H1 (cell line): ENCODE data around the gene CLEC16A. TPM values are rescaled to one million over a fixed set of nuclear protein-coding genes. Genes with fewer than 3 reads are reported as not detected.

Experiments used
- CTCF ChIA-PET: fragments of 300-600 bp; sonication (Branson Sonifier 250); formaldehyde crosslinking; loops from one replicate; lab custom pipeline; 2021; ENCODE audit not compliant: partially characterized antibody; lab: Charles Lee
- POLR2A ChIA-PET: fragments of 300-600 bp; sonication (Branson Sonifier 250); formaldehyde crosslinking; loops from one replicate; lab custom pipeline; 2021; ENCODE audit warnings: inconsistent platforms; ENCODE audit not compliant: partially characterized antibody; lab: Charles Lee
- DNase-seq, 2 experiments: peaks; one replicate each; pipeline versions ENCODE4 v3.0.0 to v3.0.0-alpha.2; 2010 to 2022; ENCODE audit warnings: low spot score in 2 of 2, low read depth in 1 of 2, mixed read lengths in 1 of 2
- FAIRE-seq: peaks from 2 replicates; lab custom pipeline; 2011; peaks lifted over from hg19 to GRCh38; lab: Jason Lieb, UNC
- H2AFZ ChIP-seq: 2 replicates; pipeline ENCODE4 v1.8.1; 2012; ENCODE audit warnings: low read length, inconsistent platforms
- H2AK5ac ChIP-seq: 2 replicates; pipeline ENCODE4 v1.6.1; 2013; ENCODE audit warnings: low read depth, low read length
- H2BK120ac ChIP-seq: replicated peaks from 2 replicates; pipeline ENCODE3; 2013; ENCODE audit warnings: low read depth, low read length, inconsistent platforms
- H2BK12ac ChIP-seq: 2 replicates; pipeline ENCODE4 v1.6.1; 2013; ENCODE audit warnings: low read depth, low read length
- H2BK15ac ChIP-seq: 2 replicates; pipeline ENCODE4 v1.6.1; 2013; ENCODE audit warnings: low read length
- H2BK20ac ChIP-seq: 2 replicates; pipeline ENCODE4 v1.6.1; 2013; ENCODE audit warnings: low read length
- H2BK5ac ChIP-seq: 2 replicates; pipeline ENCODE4 v1.6.1; 2013; ENCODE audit warnings: low read depth, low read length
- H3K14ac ChIP-seq: 2 replicates; pipeline ENCODE4 v1.6.1; 2013; ENCODE audit warnings: inconsistent platforms; ENCODE audit not compliant: insufficient read length
- H3K18ac ChIP-seq: 2 replicates; pipeline ENCODE4 v1.6.1; 2013; ENCODE audit warnings: low read length; ENCODE audit errors: extremely low read depth
- H3K23ac ChIP-seq: 2 replicates; pipeline ENCODE4 v1.6.1; 2013; ENCODE audit warnings: inconsistent platforms; ENCODE audit not compliant: insufficient read length
- H3K23me2 ChIP-seq: 2 replicates; pipeline ENCODE4 v1.6.1; 2013; ENCODE audit warnings: low read depth, low read length
- H3K27ac ChIP-seq: 2 replicates; pipeline ENCODE4 v1.6.1; 2011; ENCODE audit warnings: low read depth, low read length, inconsistent platforms
- H3K27me3 ChIP-seq, 4 experiments: replicated peaks in 1 of 4; 1 replicate in 1 of 4; 2 replicates in 3 of 4; pipeline versions ENCODE4 v1.6.1 to v1.8.1; 2011 to 2013; ENCODE audit warnings: low read length in 3 of 4, mild to moderate bottlenecking in 3 of 4, inconsistent platforms in 2 of 4, mixed read lengths in 2 of 4, moderate library complexity in 1 of 4; ENCODE audit not compliant: control insufficient read depth in 3 of 4, insufficient read depth in 3 of 4; ENCODE audit errors: extremely low read depth in 1 of 4
- H3K36me3 ChIP-seq, 4 experiments: 2 replicates each; pipeline versions ENCODE4 v1.6.1 to v1.8.1; 2011 to 2013; ENCODE audit warnings: mild to moderate bottlenecking in 4 of 4, low read length in 3 of 4, moderate library complexity in 2 of 4, control low read depth in 1 of 4, inconsistent platforms in 1 of 4; ENCODE audit not compliant: insufficient read depth in 4 of 4, control insufficient read depth in 2 of 4
- H3K4ac ChIP-seq: replicated peaks from 2 replicates; pipeline ENCODE3; 2013; ENCODE audit warnings: low read length, low read depth, mixed read lengths, inconsistent platforms; ENCODE audit not compliant: insufficient read length
- H3K4me1 ChIP-seq, 4 experiments: replicated peaks in 1 of 4; 1 replicate in 1 of 4; 2 replicates in 3 of 4; pipeline versions ENCODE4 v1.6.1 to v1.8.1; 2011 to 2013; ENCODE audit warnings: low read length in 3 of 4, inconsistent platforms in 2 of 4, mixed read lengths in 1 of 4; ENCODE audit not compliant: insufficient read depth in 4 of 4, control insufficient read depth in 3 of 4
- H3K4me2 ChIP-seq, 2 experiments: 2 replicates each; pipeline versions ENCODE4 v1.6.1 to v1.8.1; 2011 to 2013; ENCODE audit warnings: low read depth in 2 of 2, low read length in 2 of 2, control low read depth in 1 of 2, inconsistent platforms in 1 of 2, mild to moderate bottlenecking in 1 of 2; ENCODE audit not compliant: insufficient read depth in 1 of 2
- H3K4me3 ChIP-seq, 4 experiments: fragments of 200-600, 300-600 bp in 1 of 4; sonication (generic), shearing (Covaris generic), sonication (Bioruptor Twin) in 1 of 4; 2 replicates each; pipeline versions ENCODE4 v1.5.1 to v1.8.1; 2011 to 2016; ENCODE audit warnings: low read length in 4 of 4, low read depth in 3 of 4, control low read depth in 2 of 4, inconsistent platforms in 2 of 4, mild to moderate bottlenecking in 2 of 4, mixed read lengths in 1 of 4, moderate library complexity in 1 of 4; ENCODE audit not compliant: insufficient read depth in 2 of 4; ENCODE audit errors: extremely low read depth in 1 of 4
- H3K56ac ChIP-seq: replicated peaks from 2 replicates; pipeline ENCODE3; 2013; ENCODE audit warnings: low read depth, mild to moderate bottlenecking, mixed read lengths, low read length, inconsistent platforms; ENCODE audit not compliant: insufficient read length
- H3K79me1 ChIP-seq: 2 replicates; pipeline ENCODE4 v1.6.1; 2013; ENCODE audit warnings: low read depth, low read length, control low read depth
- H3K79me2 ChIP-seq, 2 experiments: 2 replicates each; pipeline versions ENCODE4 v1.6.1 to v1.8.1; 2012 to 2013; ENCODE audit warnings: low read length in 2 of 2, mild to moderate bottlenecking in 2 of 2, inconsistent platforms in 1 of 2; ENCODE audit not compliant: insufficient read depth in 2 of 2, control insufficient read depth in 1 of 2
- H3K9ac ChIP-seq, 4 experiments: replicated peaks in 1 of 4; 1 replicate in 1 of 4; 2 replicates in 3 of 4; pipeline versions ENCODE4 v1.6.1 to v1.8.1; 2011 to 2013; ENCODE audit warnings: low read depth in 3 of 4, low read length in 3 of 4, control low read depth in 2 of 4, mild to moderate bottlenecking in 2 of 4, moderate library complexity in 2 of 4, inconsistent platforms in 1 of 4; ENCODE audit errors: extremely low read depth in 1 of 4
- H3K9me3 ChIP-seq, 2 experiments: 2 replicates each; pipeline versions ENCODE4 v1.6.1 to v1.8.1; 2012 to 2013; ENCODE audit warnings: mild to moderate bottlenecking in 2 of 2, moderate library complexity in 2 of 2, control low read depth in 1 of 2, inconsistent platforms in 1 of 2, low read depth in 1 of 2, low read length in 1 of 2, mixed read lengths in 1 of 2; ENCODE audit not compliant: insufficient read depth in 2 of 2
- H4K20me1 ChIP-seq, 2 experiments: replicated peaks in 1 of 2; 2 replicates each; pipeline versions ENCODE3 to v1.8.1; 2011 to 2013; ENCODE audit warnings: inconsistent platforms in 2 of 2, low read length in 2 of 2, mild to moderate bottlenecking in 1 of 2; ENCODE audit not compliant: insufficient read depth in 2 of 2, control insufficient read depth in 1 of 2
- H4K5ac ChIP-seq: 2 replicates; pipeline ENCODE4 v1.6.1; 2013; ENCODE audit warnings: low read length, low read depth, mixed read lengths, inconsistent platforms; ENCODE audit not compliant: insufficient read length
- H4K8ac ChIP-seq: 2 replicates; pipeline ENCODE4 v1.8.0; 2013; ENCODE audit warnings: mild to moderate bottlenecking, moderate library complexity, low read length, inconsistent platforms; ENCODE audit not compliant: insufficient read depth; ENCODE audit errors: extremely low read depth
- H4K91ac ChIP-seq: replicated peaks from 2 replicates; pipeline ENCODE3; 2013; ENCODE audit warnings: low read length, mixed read lengths, inconsistent platforms; ENCODE audit not compliant: insufficient read length
- CTCF ChIP-seq, 3 experiments: IDR thresholded peaks; 1 replicate in 2 of 3; 2 replicates in 1 of 3; pipeline versions ENCODE4 v1.5.1 to v1.6.1; 2011; ENCODE audit warnings: low read length in 3 of 3, mild to moderate bottlenecking in 3 of 3, inconsistent platforms in 2 of 3, low read depth in 1 of 3, moderate library complexity in 1 of 3; ENCODE audit not compliant: insufficient read depth in 1 of 3; ENCODE audit errors: control extremely low read depth in 1 of 3
- KDM1A ChIP-seq: fragments of 200-600, 300-600 bp; sonication (generic); IDR thresholded peaks from 2 replicates; pipeline ENCODE4 v1.7.1; 2016; ENCODE audit warnings: mild to moderate bottlenecking, low read length, borderline replicate concordance
- MAX ChIP-seq: IDR thresholded peaks from 2 replicates; pipeline ENCODE4 v1.6.1; 2012; ENCODE audit warnings: inconsistent platforms
- NRF1 ChIP-seq: IDR thresholded peaks from 2 replicates; pipeline ENCODE4 v1.6.1; 2011; ENCODE audit warnings: mild to moderate bottlenecking, low read depth, low read length, improper control_type of control experiment
- POLR2A ChIP-seq, 2 experiments: IDR thresholded peaks; 1 replicate in 1 of 2; 2 replicates in 1 of 2; pipeline ENCODE4 v1.6.1; 2011; ENCODE audit warnings: low read depth in 2 of 2, low read length in 2 of 2, mild to moderate bottlenecking in 2 of 2; ENCODE audit errors: control extremely low read depth in 1 of 2
- RAD21 ChIP-seq, 2 experiments: IDR thresholded peaks in 1 of 2; conservative IDR thresholded peaks in 1 of 2; 2 replicates each; pipeline ENCODE4 v1.6.1; 2011; ENCODE audit warnings: low read depth in 2 of 2, low read length in 2 of 2, improper control_type of control experiment in 1 of 2, inconsistent platforms in 1 of 2, mild to moderate bottlenecking in 1 of 2, moderate library complexity in 1 of 2
- SP1 ChIP-seq: IDR thresholded peaks from 2 replicates; pipeline ENCODE4 v1.6.1; 2011; ENCODE audit warnings: low read depth, low read length
- TBP ChIP-seq: IDR thresholded peaks from 2 replicates; pipeline ENCODE4 v1.6.1; 2011; ENCODE audit warnings: low read depth, low read length, improper control_type of control experiment
- YY1 ChIP-seq: IDR thresholded peaks from 2 replicates; pipeline ENCODE4 v1.6.1; 2011; ENCODE audit warnings: low read depth, mild to moderate bottlenecking, low read length
- ZNF274 ChIP-seq: IDR thresholded peaks from 2 replicates; pipeline ENCODE4 v1.7.0; 2012; ENCODE audit warnings: low read length, borderline replicate concordance; ENCODE audit errors: extremely low read depth
- WGBS, 2 experiments: shearing (Covaris generic) in 1 of 2; methylation state at CpG; one replicate each; pipeline versions ENCODE4 v1.1.6 to v1.1.7; 2013 to 2015; ENCODE audit warnings: low lambda C conversion rate in 2 of 2, mixed read lengths in 2 of 2, inconsistent platforms in 1 of 2, low coverage in 1 of 2, missing lambda C conversion rate in 1 of 2; ENCODE audit not compliant: insufficient replicate concordance in 2 of 2, insufficient coverage in 1 of 2, insufficient read length in 1 of 2; ENCODE audit errors: extremely low coverage in 1 of 2, missing lambda C conversion rate in 1 of 2; 5-methylcytosine and 5-hydroxymethylcytosine counted together
- polyA plus RNA-seq, 7 experiments: library from polyadenylated mRNA; depleted of rRNA in 3 of 7; stranded (reverse) in 5 of 7; unstranded in 2 of 7; fragments of >200 nt in 5 of 7; fragments of 200-250 nt in 2 of 7; gene quantifications; 1 replicate in 5 of 7; 2 replicates in 1 of 7; 4 replicates in 1 of 7; pipeline versions ENCODE4 v1.2.1 to v1.2.3, GENCODE V29; 2011 to 2013; ENCODE audit warnings: missing spikeins in 2 of 7, mixed read lengths in 2 of 7
- total RNA-seq: library from RNA; stranded (reverse); fragmentation: NEBNext Ultra II Directional; extraction: Animal tissue kit (Norgen Biotek cat#: 25700); gene quantifications from 2 replicates; pipeline ENCODE4 v1.2.1, GENCODE V29; 2021
- TF ChIP-seq, protein P1 (sequence below): IDR thresholded peaks from 2 replicates; pipeline ENCODE4 v1.6.1; 2011; ENCODE audit warnings: low read depth, mild to moderate bottlenecking, low read length; ENCODE audit not compliant: insufficient read depth

The CLEC16A gene
- total and polyA plus RNA-seq, 2 of the 8 experiments (the other 6 are each of a cell fraction or from before 2014, with no cell fraction given), result 7.6 to 19.3 TPM

DNA sequence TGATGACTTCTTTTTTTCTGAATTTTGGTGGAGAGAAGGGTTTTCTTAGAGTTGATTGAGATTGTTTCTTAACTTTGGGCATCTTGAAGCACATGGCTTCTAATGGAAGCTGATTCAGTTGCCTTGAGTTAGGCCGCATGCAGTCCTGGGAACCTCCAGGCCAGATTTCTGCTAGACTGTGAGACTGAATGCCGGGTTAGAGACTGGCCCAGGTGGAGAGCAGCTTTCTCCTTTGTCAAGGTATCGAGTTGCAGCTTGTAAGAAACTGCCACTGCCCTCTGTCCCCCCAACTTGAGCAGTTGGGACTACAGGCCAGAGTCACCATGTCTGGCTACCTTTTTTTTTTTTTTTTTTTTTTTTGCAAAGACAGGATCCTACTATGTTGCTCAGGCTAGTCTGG lies 77.6 kb downstream of the CLEC16A start:
- no peak overlapping the region for H4K5ac ChIP-seq
- WGBS, 2 experiments, result 95% methylated on average over 3 of the region's 3 CpGs; no CpG with 5 or more reads in 1 of the 2 experiments
- no peaks in the 10 kb centered on the region for H3K27me3 ChIP-seq
- H2BK5ac ChIP-seq, result no peak overlapping the region
- no peak overlapping the region for H2BK15ac ChIP-seq
- DNase-seq (no peak), FAIRE-seq (no peak)
- no peak overlapping the region for H4K8ac ChIP-seq
- no peak overlapping the region for H3K23ac ChIP-seq
- ChIA-PET CTCF (no interaction called here), POLR2A (no interaction called here)
- H3K4me2 ChIP-seq, result no peak overlapping the region
- no peak overlapping the region for H3K27ac ChIP-seq
- no peaks in the 10 kb centered on the region for H3K9me3 ChIP-seq
- H2AK5ac ChIP-seq, result no peak overlapping the region
- H3K14ac ChIP-seq, result no peak overlapping the region
- H3K4me3 ChIP-seq, result no peak overlapping the region
- no peaks in the 10 kb centered on the region for H4K20me1 ChIP-seq
- H3K18ac ChIP-seq, result no peak overlapping the region
- no peaks in the 10 kb centered on the region for H3K79me2 ChIP-seq
- H2AFZ ChIP-seq, result no peak overlapping the region
- no peak overlapping the region for H3K9ac ChIP-seq
- no peak overlapping the region for H3K56ac ChIP-seq
- H2BK12ac ChIP-seq, result no peak overlapping the region
- H3K79me1 ChIP-seq, result no peaks in the 10 kb centered on the region
- peaks cover 0 to 2% (median 0%) of the 10 kb centered on the region in 4 experiments; a peak in 1 of 7 replicates for H3K4me1 ChIP-seq
- no peak overlapping the region for H3K4ac ChIP-seq
- peaks cover 0 to 3% (median 1%) of the 10 kb centered on the region in 4 experiments; a peak in 3 of 8 replicates for H3K36me3 ChIP-seq
- H2BK20ac ChIP-seq, result no peak overlapping the region
- no peak overlapping the region for H4K91ac ChIP-seq
- TF ChIP-seq NRF1, result no peak
- TF ChIP-seq POLR2A (IDR thresholded peaks at IDR 0.05; ENCODE audit: control extremely low read depth in 1 of 2, low read depth in 2 of 2, low read length in 2 of 2), result no peak
- no peak for TF ChIP-seq YY1
- no peak for TF ChIP-seq KDM1A
- TF ChIP-seq SP1, result no peak
- no peak for TF ChIP-seq MAX
- TF ChIP-seq ZNF274, result no peak
- no peak for TF ChIP-seq TBP
- no peak for TF ChIP-seq RAD21 (IDR thresholded peaks at IDR 0.05 in 1 of 2, conservative IDR thresholded peaks at IDR 0.05 in 1 of 2; ENCODE audit: low read depth in 2 of 2, low read length in 2 of 2)
- TF ChIP-seq, protein P1, sequence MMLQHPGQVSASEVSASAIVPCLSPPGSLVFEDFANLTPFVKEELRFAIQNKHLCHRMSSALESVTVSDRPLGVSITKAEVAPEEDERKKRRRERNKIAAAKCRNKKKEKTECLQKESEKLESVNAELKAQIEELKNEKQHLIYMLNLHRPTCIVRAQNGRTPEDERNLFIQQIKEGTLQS, result no peak
- TF ChIP-seq CTCF (IDR thresholded peaks at IDR 0.05; ENCODE audit: control extremely low read depth in 1 of 3, insufficient read depth in 1 of 3, low read depth in 1 of 3, low read length in 3 of 3), result no peak
- TF ChIP-seq, all 59 proteins: peak for 0
- Histone ChIP-seq H2BK120ac (no peak overlapping the region), H3K23me2 (no peaks in the 10 kb centered on the region)
